HG03064 (cell line): Measurements from ENCODE around the gene DHCR7.

Experiments used
- ATAC-seq: cut with Tn5 transposase; IDR thresholded peaks from one replicate; pipeline ENCODE4 v1.9.1; 2021; ENCODE audit warnings: low read depth; ENCODE audit not compliant: unreplicated experiment

DHCR7 gene

DNA sequence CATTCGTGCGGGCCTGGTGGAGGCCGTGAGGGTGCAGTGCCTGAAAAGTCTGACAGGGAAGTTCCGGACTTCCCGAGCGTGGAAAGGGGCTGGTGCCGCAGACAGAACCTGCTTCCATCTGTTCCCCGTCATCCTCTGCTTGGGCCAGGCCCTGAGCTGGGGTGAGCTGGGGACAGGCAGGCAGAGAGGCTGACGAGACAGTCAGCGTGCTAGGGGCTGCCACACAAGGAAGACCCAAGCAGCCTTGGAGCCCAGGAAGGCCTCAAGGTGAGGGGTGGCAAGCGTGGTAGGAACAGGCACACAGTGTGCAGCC is 30.3 kb upstream of the DHCR7 start:
- ATAC-seq = no peak

GRCh38 chr11:71477641-71478527 is 29.7 kb upstream of the DHCR7 start:
- ATAC-seq = no peak

GRCh38 chr11:71476926-71477640 is 28.9 kb upstream of the DHCR7 start:
- no peak for ATAC-seq

GRCh38 chr11:71476031-71476430 is 27.8 kb upstream of the DHCR7 start:
- no peak for ATAC-seq

GRCh38 chr11:71474771-71475483 is 26.7 kb upstream of the DHCR7 start:
- no peak for ATAC-seq

- ATAC-seq = no peak
These were observed 26.1 kb upstream of the DHCR7 start for GRCh38 chr11:71474141-71474770.

DNA sequence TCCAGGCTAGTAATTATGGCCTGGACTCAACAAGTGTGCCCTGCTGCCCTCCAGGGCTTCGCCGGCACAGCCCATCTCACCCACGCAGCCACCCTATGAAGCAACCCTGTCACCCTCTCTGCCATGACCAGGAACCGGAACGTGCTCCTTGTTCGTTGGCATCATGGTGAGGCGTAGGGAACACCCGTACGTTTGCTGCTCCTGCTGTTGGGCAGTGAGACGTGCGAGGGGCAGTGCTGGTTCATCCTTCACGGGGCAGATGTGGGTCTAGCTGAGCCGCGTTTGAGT is 25.5 kb upstream of the DHCR7 start:
- ATAC-seq = no peak

DNA sequence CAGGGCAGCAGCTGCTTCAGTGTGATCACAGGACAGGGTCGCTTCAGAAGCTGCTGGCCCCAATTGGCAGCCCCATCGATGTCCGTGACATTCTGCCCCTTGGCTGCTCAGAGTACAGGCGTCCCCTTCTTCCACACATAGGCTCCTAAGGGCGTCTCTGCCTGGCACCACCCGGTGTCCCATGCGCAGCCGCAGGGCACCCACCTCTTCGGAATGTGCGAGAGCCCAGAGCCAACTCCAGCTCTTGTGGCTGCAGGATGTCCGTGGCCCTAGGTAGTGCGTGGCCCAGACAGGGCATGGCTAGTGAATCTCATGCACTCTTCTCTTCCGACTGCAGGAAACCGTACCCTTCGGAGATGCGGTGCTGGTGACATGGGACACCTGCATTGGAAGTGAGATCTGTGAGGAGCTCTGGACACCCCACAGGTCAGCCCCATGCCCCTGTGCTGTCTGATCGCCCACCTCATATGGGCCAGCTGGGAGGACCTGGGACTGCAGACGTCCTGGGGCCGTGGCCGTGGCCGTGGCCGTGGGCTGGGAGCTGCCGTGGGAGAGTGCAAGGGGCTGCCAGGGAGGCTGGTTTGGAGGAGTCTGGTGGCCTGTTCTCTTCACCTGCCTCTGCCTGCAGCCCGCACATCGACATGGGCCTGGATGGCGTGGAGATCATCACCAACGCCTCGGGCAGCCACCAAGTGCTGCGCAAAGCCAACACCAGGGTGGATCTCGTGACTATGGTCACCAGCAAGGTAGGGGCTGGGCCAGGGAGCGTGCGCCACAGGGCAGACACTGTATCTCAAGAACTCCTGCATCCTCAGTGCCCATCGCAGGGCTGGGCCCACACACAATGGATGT is 25.0 kb upstream of the DHCR7 start:
- no peak for ATAC-seq

DNA sequence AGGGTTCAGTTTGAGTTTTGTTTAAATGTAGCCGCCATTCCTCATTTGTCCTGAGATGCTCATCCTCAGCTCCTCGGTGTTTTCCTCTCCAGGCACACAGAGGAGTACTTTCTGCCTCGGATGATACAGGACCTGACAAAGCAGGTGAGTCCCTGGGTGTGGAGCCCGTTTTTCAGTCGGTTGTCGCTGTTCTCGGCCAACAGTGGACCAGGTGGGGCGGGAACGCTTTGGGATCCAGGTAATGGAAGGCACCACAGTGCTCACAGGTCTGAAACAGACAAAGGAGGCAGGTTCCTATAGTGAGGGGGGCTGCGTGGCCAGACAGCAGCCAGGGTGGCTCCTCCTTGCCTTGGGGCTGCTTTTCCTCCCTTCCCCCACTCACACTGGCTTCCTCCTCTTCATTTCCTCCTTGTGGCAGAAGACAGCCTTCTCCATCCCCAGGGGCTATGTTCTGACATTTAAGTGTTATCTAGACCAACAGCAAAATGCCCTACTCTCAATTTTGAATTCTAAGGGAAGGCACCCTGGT is 24.2 kb upstream of the DHCR7 start:
- ATAC-seq = no peak

GRCh38 chr11:71470946-71471345 is 22.8 kb upstream of the DHCR7 start:
- ATAC-seq = no peak

GRCh38 chr11:71467164-71467563 is 19.0 kb upstream of the DHCR7 start:
- ATAC-seq = no peak

DNA sequence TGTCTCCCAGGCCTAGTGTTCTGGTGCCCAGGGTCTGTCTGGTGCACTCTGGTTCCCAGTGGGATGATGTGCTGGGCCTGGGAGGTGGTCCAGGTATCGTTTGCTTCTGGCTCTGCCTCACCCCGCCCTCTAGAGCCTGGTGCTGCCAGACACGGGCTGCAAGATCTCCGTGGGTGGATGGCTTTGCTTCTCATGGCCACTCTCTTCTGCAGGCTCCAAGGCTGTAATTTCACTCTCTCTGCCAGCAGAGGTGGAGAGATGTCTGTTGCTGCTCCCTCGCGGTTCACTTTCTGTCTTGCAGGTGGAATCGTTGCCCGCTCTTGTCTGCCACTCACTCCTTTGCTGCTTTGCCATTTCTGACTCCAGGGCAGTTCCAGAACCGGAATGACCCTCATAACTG is 18.2 kb upstream of the DHCR7 start:
- ATAC-seq = no peak

- ATAC-seq = no peak
These were observed 16.9 kb upstream of the DHCR7 start for GRCh38 chr11:71465054-71465453.

- no peak for ATAC-seq
These were observed 15.4 kb upstream of the DHCR7 start for GRCh38 chr11:71463331-71464211.

- no peak for ATAC-seq
These were observed 14.5 kb upstream of the DHCR7 start for GRCh38 chr11:71462726-71463125.

- no peak for ATAC-seq
These were observed 13.5 kb upstream of the DHCR7 start for GRCh38 chr11:71461696-71462095.

- ATAC-seq = no peak
These were observed 11.7 kb upstream of the DHCR7 start for GRCh38 chr11:71459767-71460320.

GRCh38 chr11:71459076-71459766 is 11.0 kb upstream of the DHCR7 start:
- ATAC-seq = no peak
